Endothelial cell of umbilical vein (primary cell): ENCODE data around the gene AQP9. TPM values are rescaled to one million over a fixed set of nuclear protein-coding genes. Genes with fewer than 3 reads are reported as not detected.
A peak's percentile ranks its signal among the peaks of the same experiment; 100 is the strongest.

Experiments
- BruUV-seq: library from RNA; stranded (reverse); fragments of 400-500 nt; replicated peaks from 2 replicates; lab custom pipeline; 2021; lab: Mats Ljungman, UMichigan
- CTCF ChIA-PET: fragments of 300-600, 350-600 bp; sonication (Branson Sonifier 250); formaldehyde crosslinking; loops from one replicate; lab custom pipeline; 2021; ENCODE audit warnings: antibody characterized with exemption, inconsistent platforms; lab: Charles Lee
- POLR2A ChIA-PET: fragments of 300-600, 350-600 bp; sonication (Branson Sonifier 250); formaldehyde crosslinking; loops from one replicate; lab custom pipeline; 2021; ENCODE audit warnings: antibody characterized with exemption, inconsistent platforms; lab: Charles Lee
- DNase-seq: peaks from one replicate; pipeline ENCODE4 v3.0.0-alpha.2; 2011; ENCODE audit warnings: low read depth, low spot score
- FAIRE-seq: peaks from 2 replicates; lab custom pipeline; 2011; peaks lifted over from hg19 to GRCh38; lab: Jason Lieb, UNC
- H2AFZ ChIP-seq: 2 replicates; pipeline ENCODE4 v1.6.0; 2012; ENCODE audit warnings: low read depth, low read length, control low read depth, inconsistent platforms
- H3K27ac ChIP-seq: 2 replicates; pipeline ENCODE4 v1.5.1; 2011; ENCODE audit warnings: low read depth, mild to moderate bottlenecking, control low read depth, low read length, moderate library complexity; ENCODE audit not compliant: insufficient read depth
- H3K27me3 ChIP-seq, 2 experiments: 2 replicates each; pipeline versions ENCODE4 v1.6.0 to v1.6.1; 2011; ENCODE audit warnings: low read length in 2 of 2, mixed read lengths in 1 of 2; ENCODE audit not compliant: control insufficient read depth in 2 of 2, insufficient read depth in 2 of 2
- H3K36me3 ChIP-seq, 2 experiments: 2 replicates in 1 of 2; 3 replicates in 1 of 2; pipeline ENCODE4 v1.5.1; 2011; ENCODE audit warnings: low read length in 2 of 2, mild to moderate bottlenecking in 1 of 2, moderate library complexity in 1 of 2; ENCODE audit not compliant: control insufficient read depth in 2 of 2, insufficient read depth in 2 of 2; ENCODE audit errors: extremely low read depth in 1 of 2
- H3K4me1 ChIP-seq: 3 replicates; pipeline ENCODE4 v1.5.1; 2011; ENCODE audit warnings: mild to moderate bottlenecking, low read length; ENCODE audit not compliant: control insufficient read depth, insufficient read depth; ENCODE audit errors: extremely low read depth
- H3K4me2 ChIP-seq: 2 replicates; pipeline ENCODE4 v1.6.1; 2011; ENCODE audit warnings: low read length, control low read depth, mixed read lengths; ENCODE audit not compliant: insufficient read depth
- H3K4me3 ChIP-seq, 3 experiments: fragments of 200-600 bp in 1 of 3; sonication (generic), shearing (Covaris generic) in 1 of 3; replicated peaks in 1 of 3; 2 replicates each; pipeline ENCODE4 v1.5.1; 2011 to 2016; ENCODE audit warnings: control low read depth in 3 of 3, low read length in 3 of 3, mild to moderate bottlenecking in 2 of 3, inconsistent platforms in 1 of 3, low read depth in 1 of 3, moderate library complexity in 1 of 3; ENCODE audit not compliant: insufficient read depth in 1 of 3
- H3K79me2 ChIP-seq: 2 replicates; pipeline ENCODE4 v1.6.0; 2012; ENCODE audit warnings: low read length, inconsistent platforms; ENCODE audit not compliant: control insufficient read depth, insufficient read depth
- H3K9ac ChIP-seq: replicated peaks from 2 replicates; pipeline ENCODE3; 2011; ENCODE audit warnings: low read length, control low read depth; ENCODE audit not compliant: insufficient read depth; ENCODE audit errors: extremely low read depth
- H3K9me1 ChIP-seq: replicated peaks from 3 replicates; pipeline ENCODE4 v1.6.0; 2011; ENCODE audit warnings: mild to moderate bottlenecking, low read length; ENCODE audit not compliant: control insufficient read depth, insufficient read depth; ENCODE audit errors: extremely low read depth
- H3K9me3 ChIP-seq: replicated peaks from 2 replicates; pipeline ENCODE4 v1.5.1; 2012; ENCODE audit warnings: low read length, inconsistent platforms; ENCODE audit not compliant: control insufficient read depth, insufficient read depth
- H4K20me1 ChIP-seq: replicated peaks from 2 replicates; pipeline ENCODE3; 2011; ENCODE audit warnings: mild to moderate bottlenecking, low read length; ENCODE audit not compliant: control insufficient read depth, insufficient read depth; ENCODE audit errors: extremely low read depth
- EZH2 ChIP-seq: IDR thresholded peaks from 2 replicates; pipeline ENCODE4 v1.6.1; 2012; ENCODE audit warnings: borderline replicate concordance, low read depth, mild to moderate bottlenecking, moderate library complexity, low read length, inconsistent platforms; ENCODE audit not compliant: severe bottlenecking
- FOS ChIP-seq: IDR thresholded peaks from 2 replicates; pipeline ENCODE4 v1.6.1; 2011; ENCODE audit warnings: mild to moderate bottlenecking, low read length, moderate library complexity, borderline replicate concordance; ENCODE audit not compliant: insufficient read depth
- GATA2 ChIP-seq: IDR thresholded peaks from 2 replicates; pipeline ENCODE4 v1.7.0; 2011; ENCODE audit warnings: low read depth, mild to moderate bottlenecking, moderate library complexity, mixed read lengths, low read length; ENCODE audit not compliant: insufficient read length, insufficient read depth
- JUN ChIP-seq: IDR thresholded peaks from 2 replicates; pipeline ENCODE4 v1.6.1; 2011; ENCODE audit warnings: borderline replicate concordance, low read depth; ENCODE audit not compliant: insufficient read length, insufficient read depth
- MYC ChIP-seq: IDR thresholded peaks from one replicate; pipeline ENCODE4 v1.6.1; 2011; ENCODE audit warnings: mild to moderate bottlenecking, low read depth, low read length
- POLR2A ChIP-seq: IDR thresholded peaks from 2 replicates; pipeline ENCODE4 v1.6.1; 2012; ENCODE audit warnings: low read depth, mild to moderate bottlenecking, control low read depth, low read length
- POLR2AphosphoS5 ChIP-seq: IDR thresholded peaks from 2 replicates; pipeline ENCODE4 v1.6.1; 2012; ENCODE audit warnings: low read depth, mild to moderate bottlenecking, control low read depth, low read length, moderate library complexity; ENCODE audit not compliant: insufficient read depth
- dilution Hi-C: fragments of 300-500 bp; cut with MboI; formaldehyde crosslinking; loops from one replicate; pipeline ENCODE4 v1.15.0; 2019; ENCODE audit warnings: low sequenced_read_pairs; ENCODE audit not compliant: extremely low pct_ligation_motif_present
- intact Hi-C: fragments of 100-400 bp; cut with micrococcal nuclease; formaldehyde crosslinking; loops from one replicate; pipeline ENCODE4 v1.10.0; 2022
- polyA plus RNA-seq, 4 experiments: library from polyadenylated mRNA; depleted of rRNA in 3 of 4; stranded (reverse) in 3 of 4; unstranded in 1 of 4; fragments of >200 nt; gene quantifications; 2 replicates each; pipeline versions ENCODE4 v1.2.1 to v1.2.3, GENCODE V29; 2011 to 2012; ENCODE audit warnings: missing spikeins in 1 of 4
- total RNA-seq: library from RNA; stranded (reverse); gene quantifications from 2 replicates; pipeline ENCODE4 v1.2.3, GENCODE V29; 2021
- TF ChIP-seq, protein P1 (sequence below), 2 donors: IDR thresholded peaks; 1 replicate in 1 of 2; 2 replicates in 1 of 2; pipeline ENCODE4 v1.5.1; 2011; ENCODE audit warnings: low read length in 2 of 2, mild to moderate bottlenecking in 2 of 2, moderate library complexity in 2 of 2, control low read depth in 1 of 2, inconsistent platforms in 1 of 2, low read depth in 1 of 2; ENCODE audit not compliant: insufficient read depth in 1 of 2; ENCODE audit errors: extremely low read depth in 1 of 2
- TF ChIP-seq, protein P2 (sequence below): IDR thresholded peaks from 2 replicates; pipeline ENCODE4 v1.6.1; 2011; ENCODE audit not compliant: insufficient read depth, insufficient read length

AQP9 gene
- total and polyA plus RNA-seq, 2 donors (not counting 3 experiments of a cell fraction or from before 2014, with no cell fraction given): not detected

DNA sequence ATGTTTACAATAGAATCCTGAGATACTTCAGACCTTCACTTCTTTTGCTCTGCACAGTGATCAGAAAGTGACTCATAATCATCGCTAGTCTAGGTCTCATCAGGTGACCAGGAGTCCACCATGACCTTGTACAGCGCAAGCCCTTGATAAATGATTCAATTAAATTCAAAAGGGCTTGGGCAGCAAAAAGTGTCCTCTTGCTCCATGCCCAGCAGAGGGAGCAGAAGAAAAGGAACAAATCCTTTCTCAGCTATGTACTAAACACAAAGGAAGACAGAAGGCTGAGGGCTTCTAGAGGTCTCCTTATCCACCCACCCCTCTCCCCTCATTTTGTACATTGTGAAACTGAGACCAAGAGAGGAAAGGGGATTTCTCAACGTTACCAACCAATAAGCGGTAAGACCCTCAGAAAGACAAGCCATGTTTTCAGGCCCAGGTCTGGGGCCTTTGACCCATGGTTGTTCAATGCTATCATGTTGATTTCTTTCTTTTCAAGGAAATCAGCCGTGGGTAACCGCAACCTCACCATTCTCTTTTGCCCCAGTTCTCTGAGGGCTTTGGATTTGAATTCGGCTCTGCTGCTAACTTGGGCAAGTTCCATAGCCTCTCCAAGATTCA is 74.8 kb downstream of the AQP9 start:
- TF ChIP-seq, protein P1, sequence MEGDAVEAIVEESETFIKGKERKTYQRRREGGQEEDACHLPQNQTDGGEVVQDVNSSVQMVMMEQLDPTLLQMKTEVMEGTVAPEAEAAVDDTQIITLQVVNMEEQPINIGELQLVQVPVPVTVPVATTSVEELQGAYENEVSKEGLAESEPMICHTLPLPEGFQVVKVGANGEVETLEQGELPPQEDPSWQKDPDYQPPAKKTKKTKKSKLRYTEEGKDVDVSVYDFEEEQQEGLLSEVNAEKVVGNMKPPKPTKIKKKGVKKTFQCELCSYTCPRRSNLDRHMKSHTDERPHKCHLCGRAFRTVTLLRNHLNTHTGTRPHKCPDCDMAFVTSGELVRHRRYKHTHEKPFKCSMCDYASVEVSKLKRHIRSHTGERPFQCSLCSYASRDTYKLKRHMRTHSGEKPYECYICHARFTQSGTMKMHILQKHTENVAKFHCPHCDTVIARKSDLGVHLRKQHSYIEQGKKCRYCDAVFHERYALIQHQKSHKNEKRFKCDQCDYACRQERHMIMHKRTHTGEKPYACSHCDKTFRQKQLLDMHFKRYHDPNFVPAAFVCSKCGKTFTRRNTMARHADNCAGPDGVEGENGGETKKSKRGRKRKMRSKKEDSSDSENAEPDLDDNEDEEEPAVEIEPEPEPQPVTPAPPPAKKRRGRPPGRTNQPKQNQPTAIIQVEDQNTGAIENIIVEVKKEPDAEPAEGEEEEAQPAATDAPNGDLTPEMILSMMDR (IDR thresholded peaks at IDR 0.05; ENCODE audit: extremely low read depth in 1 of 2, insufficient read depth in 1 of 2, low read depth in 1 of 2, low read length in 2 of 2): peak; percentile 35 to 59
- no peak for TF ChIP-seq EZH2
- H3K9me3 ChIP-seq: no peaks in the 10 kb centered on the region
- intact Hi-C loops (no loop called here), dilution Hi-C loops (no loop called here)
- H4K20me1 ChIP-seq: no peaks in the 10 kb centered on the region
- H3K4me2 ChIP-seq: no peak overlapping the region
- POLR2A ChIA-PET: no interaction called here
- H3K79me2 ChIP-seq: no peaks in the 10 kb centered on the region
- no peaks in the 10 kb centered on the region for H3K27me3 ChIP-seq
- H3K4me1 ChIP-seq: peaks cover 5% of the 10 kb centered on the region
- no TSS peak for BruUV-seq
- no peaks in the 10 kb centered on the region for H3K36me3 ChIP-seq
- no peaks in the 10 kb centered on the region for H3K9me1 ChIP-seq
- CTCF ChIA-PET: interaction anchor here (0.6 to 3.4 kb wide), 13 partner anchors 9 to 1316 kb away, joined by 3 to 44 read pairs (median 11); no protein-coding TSS in a partner anchor
- H3K9ac ChIP-seq: no peak overlapping the region
- no peak overlapping the region for H3K27ac ChIP-seq
- DNase-seq (peak; percentile 56), FAIRE-seq (peak; percentile 84)
- peak overlapping the region; percentile 31 for H2AFZ ChIP-seq
- H3K4me3 ChIP-seq: no peak overlapping the region

DNA sequence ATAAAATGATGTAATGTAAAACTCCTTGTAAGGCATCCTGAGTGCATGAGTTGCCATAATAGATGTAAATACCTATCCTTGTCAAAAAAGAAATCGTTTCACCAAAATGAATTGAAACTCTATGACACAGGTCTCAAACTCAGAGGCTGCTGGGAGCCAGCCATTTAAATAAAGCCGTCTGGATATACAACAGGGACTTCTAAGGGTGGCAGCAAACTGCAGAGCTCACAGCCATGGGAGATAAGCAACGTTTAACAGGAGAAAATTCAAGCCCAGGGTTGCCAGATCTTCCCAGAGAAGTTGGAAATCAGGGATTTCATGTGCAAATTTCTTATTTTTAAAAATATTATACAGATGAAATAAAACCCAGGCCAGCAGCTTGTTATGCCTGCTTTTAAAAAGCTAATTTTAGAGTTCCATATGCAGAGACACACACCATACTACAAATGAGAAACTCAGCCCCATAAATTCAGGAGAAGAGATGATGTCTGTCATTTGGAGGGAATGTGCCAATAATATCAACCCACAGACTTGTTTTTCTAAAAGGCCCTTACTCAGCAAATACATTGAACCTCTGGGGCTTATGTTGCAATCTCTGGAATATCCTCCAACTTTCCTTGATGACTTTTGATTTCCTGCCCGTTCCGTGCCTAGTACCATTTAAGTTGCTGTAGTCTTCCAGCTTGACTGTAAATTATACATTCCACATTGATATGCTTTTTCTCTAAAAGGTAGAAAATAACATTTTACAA is 75.6 kb downstream of the AQP9 start:
- Histone ChIP-seq H3K36me3 (no peaks in the 10 kb centered on the region), H3K4me1 (peaks cover 5% of the 10 kb centered on the region), H3K9me3 (no peaks in the 10 kb centered on the region), H3K79me2 (no peaks in the 10 kb centered on the region), H3K9me1 (no peaks in the 10 kb centered on the region), H3K4me3 (no peak overlapping the region), H3K9ac (no peak overlapping the region), H3K27ac (no peak overlapping the region), H3K4me2 (no peak overlapping the region), H4K20me1 (no peaks in the 10 kb centered on the region), H3K27me3 (no peaks in the 10 kb centered on the region), H2AFZ (no peak overlapping the region)
- TF ChIP-seq JUN (no peak), POLR2AphosphoS5 (no peak), FOS (no peak), POLR2A (no peak), GATA2 (no peak), MYC (no peak), EZH2 (no peak)
- TF ChIP-seq, protein P2, sequence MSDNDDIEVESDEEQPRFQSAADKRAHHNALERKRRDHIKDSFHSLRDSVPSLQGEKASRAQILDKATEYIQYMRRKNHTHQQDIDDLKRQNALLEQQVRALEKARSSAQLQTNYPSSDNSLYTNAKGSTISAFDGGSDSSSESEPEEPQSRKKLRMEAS: no peak
- TF ChIP-seq, protein P1 (IDR thresholded peaks at IDR 0.05; ENCODE audit: extremely low read depth in 1 of 2, insufficient read depth in 1 of 2, low read depth in 1 of 2, low read length in 2 of 2): no peak
- DNase-seq: no peak
- CTCF ChIA-PET: interaction anchor here (0.9 to 3.4 kb wide), 8 partner anchors 9 to 1315 kb away, joined by 3 to 44 read pairs (median 13); no protein-coding TSS in a partner anchor
- POLR2A ChIA-PET: no interaction called here
- FAIRE-seq: no peak
- BruUV-seq: no TSS peak
- dilution Hi-C loops: no loop called here
- intact Hi-C loops: no loop called here
